Neural crest cell (in vitro differentiated cells): ENCODE measurements around the gene MEI4. TPM values are rescaled to one million over a fixed set of nuclear protein-coding genes. Genes with fewer than 3 reads are reported as not detected.
"Not testable (repeated sequence)": the region's sequence is repeated elsewhere in the genome, so short reads cannot be mapped to it uniquely, and the experiment has no call there.

Experiments used
- DNase-seq: peaks from one replicate; pipeline ENCODE4 v3.0.0; 2021; ENCODE audit warnings: low read depth, mixed read lengths, low spot score
- H3K27ac Mint-ChIP-seq: one replicate; pipeline ENCODE4 v1.8.0; 2021; ENCODE audit warnings: mild to moderate bottlenecking, mixed read lengths; ENCODE audit not compliant: unreplicated experiment
- H3K27me3 Mint-ChIP-seq: 2 replicates; pipeline ENCODE4 v1.8.0; 2021; ENCODE audit warnings: low read depth, mild to moderate bottlenecking, mixed read lengths
- H3K36me3 Mint-ChIP-seq: 2 replicates; pipeline ENCODE4 v1.8.0; 2021; ENCODE audit warnings: low read depth, mild to moderate bottlenecking, mixed read lengths
- H3K4me1 Mint-ChIP-seq: 2 replicates; pipeline ENCODE4 v1.8.0; 2021; ENCODE audit warnings: mixed read lengths
- H3K4me3 Mint-ChIP-seq: one replicate; pipeline ENCODE4 v1.8.0; 2021; ENCODE audit warnings: mild to moderate bottlenecking, mixed read lengths
- H3K9me3 Mint-ChIP-seq: 2 replicates; pipeline ENCODE4 v1.8.0; 2021; ENCODE audit warnings: mixed read lengths
- total RNA-seq: library from RNA; stranded (reverse); gene quantifications from 2 replicates; pipeline ENCODE4 v1.2.1, GENCODE V29; 2021
- TF ChIP-seq, protein P1 (sequence below): fragments of 200-600 bp; sonication (generic); conservative IDR thresholded peaks from 2 replicates; pipeline ENCODE4 v1.5.0; 2021; ENCODE audit warnings: antibody characterized with exemption, mild to moderate bottlenecking

MEI4 gene
- total RNA-seq, 1 donor from 2014 or later = 0.44 TPM

DNA sequence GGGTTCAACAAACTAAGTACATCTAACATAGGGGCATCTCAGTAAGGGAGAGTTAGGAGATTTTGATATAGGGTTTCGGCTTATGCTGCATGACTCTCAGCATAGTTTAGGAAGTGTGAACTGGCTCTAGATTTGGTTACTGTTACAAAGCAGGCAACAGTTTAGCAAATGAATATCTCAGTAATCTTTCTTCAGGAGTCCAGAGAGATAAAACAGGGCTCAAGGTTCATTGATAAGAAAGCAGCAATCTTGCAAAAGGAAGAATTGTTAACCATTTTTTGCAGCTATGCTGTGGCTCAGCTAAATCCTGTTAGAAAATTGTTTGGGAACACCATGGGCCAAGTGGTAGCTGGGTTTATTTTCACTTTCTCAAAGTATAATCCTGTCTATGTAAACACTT, 161.3 kb downstream of the MEI4 start:
- no peak for DNase-seq
- no peaks in the 10 kb centered on the region for H3K9me3 Mint-ChIP-seq
- no peak overlapping the region for H3K27ac Mint-ChIP-seq
- TF ChIP-seq, protein P1, sequence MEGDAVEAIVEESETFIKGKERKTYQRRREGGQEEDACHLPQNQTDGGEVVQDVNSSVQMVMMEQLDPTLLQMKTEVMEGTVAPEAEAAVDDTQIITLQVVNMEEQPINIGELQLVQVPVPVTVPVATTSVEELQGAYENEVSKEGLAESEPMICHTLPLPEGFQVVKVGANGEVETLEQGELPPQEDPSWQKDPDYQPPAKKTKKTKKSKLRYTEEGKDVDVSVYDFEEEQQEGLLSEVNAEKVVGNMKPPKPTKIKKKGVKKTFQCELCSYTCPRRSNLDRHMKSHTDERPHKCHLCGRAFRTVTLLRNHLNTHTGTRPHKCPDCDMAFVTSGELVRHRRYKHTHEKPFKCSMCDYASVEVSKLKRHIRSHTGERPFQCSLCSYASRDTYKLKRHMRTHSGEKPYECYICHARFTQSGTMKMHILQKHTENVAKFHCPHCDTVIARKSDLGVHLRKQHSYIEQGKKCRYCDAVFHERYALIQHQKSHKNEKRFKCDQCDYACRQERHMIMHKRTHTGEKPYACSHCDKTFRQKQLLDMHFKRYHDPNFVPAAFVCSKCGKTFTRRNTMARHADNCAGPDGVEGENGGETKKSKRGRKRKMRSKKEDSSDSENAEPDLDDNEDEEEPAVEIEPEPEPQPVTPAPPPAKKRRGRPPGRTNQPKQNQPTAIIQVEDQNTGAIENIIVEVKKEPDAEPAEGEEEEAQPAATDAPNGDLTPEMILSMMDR = no peak
- no peaks in the 10 kb centered on the region for H3K4me1 Mint-ChIP-seq
- no peak overlapping the region for H3K4me3 Mint-ChIP-seq
- H3K27me3 Mint-ChIP-seq = no peaks in the 10 kb centered on the region
- no peaks in the 10 kb centered on the region for H3K36me3 Mint-ChIP-seq

DNA sequence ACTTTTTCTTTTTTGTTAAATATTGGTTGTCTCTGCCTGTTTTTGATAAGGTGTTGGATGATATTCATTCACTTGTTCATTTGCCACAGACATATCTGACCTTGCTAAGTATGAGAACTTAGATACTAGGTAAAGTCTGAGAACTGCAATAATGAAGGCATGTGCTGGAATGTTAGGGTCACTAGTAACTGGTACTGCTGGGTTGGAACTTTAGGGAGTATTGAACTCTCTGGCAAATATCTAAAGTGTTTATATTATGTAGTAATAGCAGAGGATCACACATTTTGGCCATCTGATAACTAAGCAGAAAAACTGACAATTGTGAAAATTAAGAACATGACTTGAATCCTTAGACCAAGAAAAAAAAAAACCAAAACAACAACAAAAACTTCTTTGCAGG, 162.7 kb downstream of the MEI4 start:
- no peak for DNase-seq
- H3K4me3 Mint-ChIP-seq = no peak overlapping the region
- H3K27ac Mint-ChIP-seq = no peak overlapping the region
- TF ChIP-seq, protein P1 = no peak
- H3K36me3 Mint-ChIP-seq = no peaks in the 10 kb centered on the region
- H3K27me3 Mint-ChIP-seq = no peaks in the 10 kb centered on the region
- no peaks in the 10 kb centered on the region for H3K9me3 Mint-ChIP-seq
- no peaks in the 10 kb centered on the region for H3K4me1 Mint-ChIP-seq

DNA sequence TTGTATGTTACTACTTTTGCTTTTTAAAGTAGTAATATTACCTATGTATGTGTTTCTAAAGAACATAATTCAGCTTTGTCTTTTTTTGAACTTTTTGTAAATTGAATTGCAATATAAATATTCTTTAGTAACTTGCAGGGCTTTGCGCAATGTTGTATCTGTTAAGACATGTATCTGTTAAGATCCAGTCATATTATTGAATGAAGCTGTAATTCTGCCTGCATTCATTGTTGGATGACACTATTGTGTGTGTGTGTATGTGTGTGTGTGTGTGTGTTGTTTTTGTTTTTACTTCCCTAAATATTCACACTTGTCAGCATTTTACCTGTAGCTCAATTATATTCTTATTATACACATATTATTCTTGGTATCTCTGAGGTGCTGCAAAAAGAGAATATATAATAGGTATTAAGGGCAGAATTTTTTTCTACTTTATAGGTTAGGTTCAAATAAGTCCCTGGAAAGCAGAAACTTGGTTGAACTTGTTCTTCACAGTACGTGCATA, 164.0 kb downstream of the MEI4 start:
- no peaks in the 10 kb centered on the region for H3K4me1 Mint-ChIP-seq

DNA sequence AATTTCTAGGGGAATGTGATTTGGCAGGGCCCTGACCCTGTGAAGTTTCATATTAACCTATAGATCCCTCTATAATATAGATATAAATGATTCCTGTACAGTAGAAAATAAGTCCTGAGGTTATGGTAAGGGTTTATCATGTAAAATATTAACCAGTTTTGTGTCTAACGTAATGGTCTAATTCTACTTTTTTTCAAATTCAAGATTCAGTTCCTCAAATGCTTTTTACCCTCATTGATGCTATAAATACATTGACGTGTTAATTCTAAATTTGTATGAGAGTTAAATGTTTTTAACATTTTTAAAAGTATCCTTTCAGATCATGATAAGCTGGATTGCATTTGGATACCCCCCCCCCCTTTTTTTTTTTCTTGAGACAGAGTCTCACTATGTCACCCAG, 169.4 kb downstream of the MEI4 start:
- H3K27me3 Mint-ChIP-seq = no peaks in the 10 kb centered on the region

More for the DNA sequence above, 164.0 kb downstream of the MEI4 start:
- TF ChIP-seq, protein P1 = no peak
- Mint-ChIP-seq H3K27me3 (no peaks in the 10 kb centered on the region), H3K4me3 (no peak overlapping the region), H3K27ac (no peak overlapping the region), H3K9me3 (no peaks in the 10 kb centered on the region), H3K36me3 (no peaks in the 10 kb centered on the region)
- DNase-seq = no peak

DNA sequence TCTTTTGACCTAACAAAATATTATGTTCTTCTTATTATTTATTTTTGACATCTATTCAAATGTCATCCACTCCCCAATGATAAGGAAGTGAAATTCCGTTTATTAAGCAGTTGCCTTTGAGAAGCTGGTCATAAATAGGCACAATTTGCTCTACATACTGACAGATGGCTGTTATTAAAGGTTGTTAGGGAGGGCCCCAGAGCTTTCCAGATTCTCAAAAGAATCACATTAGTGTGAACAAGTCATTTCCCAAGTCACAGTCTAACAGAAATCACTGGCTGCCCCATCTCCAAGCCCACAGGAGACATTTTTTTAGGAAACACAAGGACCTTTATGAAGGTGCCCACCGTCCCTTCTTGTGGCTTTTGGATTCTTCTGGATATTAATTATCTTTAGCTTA, 172.4 kb downstream of the MEI4 start:
- Mint-ChIP-seq H3K9me3 (no peaks in the 10 kb centered on the region), H3K36me3 (no peaks in the 10 kb centered on the region), H3K27me3 (no peaks in the 10 kb centered on the region), H3K27ac (no peak overlapping the region), H3K4me1 (no peaks in the 10 kb centered on the region), H3K4me3 (no peak overlapping the region)
- DNase-seq = no peak
- TF ChIP-seq, protein P1 = no peak

More for the DNA sequence above, 169.4 kb downstream of the MEI4 start:
- Mint-ChIP-seq H3K36me3 (no peaks in the 10 kb centered on the region), H3K4me1 (no peaks in the 10 kb centered on the region), H3K27ac (no peak overlapping the region), H3K9me3 (no peaks in the 10 kb centered on the region), H3K4me3 (no peak overlapping the region)
- no peak for DNase-seq
- TF ChIP-seq, protein P1 = no peak

DNA sequence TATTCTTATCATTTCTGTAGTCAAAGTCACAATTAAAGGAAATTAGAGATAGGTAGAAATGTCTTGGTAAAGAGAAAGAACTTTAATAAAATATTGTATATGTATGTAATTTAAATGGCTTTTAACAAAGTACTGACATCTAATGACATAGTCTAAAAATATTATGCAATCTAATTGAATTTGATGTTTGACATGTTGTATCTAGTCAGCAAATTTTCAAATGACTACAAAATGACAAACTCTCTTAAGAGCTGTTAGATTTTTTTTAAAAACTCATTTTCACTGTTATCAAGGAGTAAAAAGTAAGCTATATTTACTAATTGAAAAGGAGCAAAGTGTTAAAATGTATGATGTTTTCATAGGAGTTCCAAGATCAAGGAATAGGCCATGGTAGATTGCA, 176.9 kb downstream of the MEI4 start:
- Mint-ChIP-seq H3K27ac (no peak overlapping the region), H3K36me3 (no peaks in the 10 kb centered on the region), H3K4me3 (no peak overlapping the region), H3K4me1 (no peaks in the 10 kb centered on the region), H3K9me3 (peaks cover 2% of the 10 kb centered on the region), H3K27me3 (no peaks in the 10 kb centered on the region)
- TF ChIP-seq, protein P1 = no peak
- no peak for DNase-seq

DNA sequence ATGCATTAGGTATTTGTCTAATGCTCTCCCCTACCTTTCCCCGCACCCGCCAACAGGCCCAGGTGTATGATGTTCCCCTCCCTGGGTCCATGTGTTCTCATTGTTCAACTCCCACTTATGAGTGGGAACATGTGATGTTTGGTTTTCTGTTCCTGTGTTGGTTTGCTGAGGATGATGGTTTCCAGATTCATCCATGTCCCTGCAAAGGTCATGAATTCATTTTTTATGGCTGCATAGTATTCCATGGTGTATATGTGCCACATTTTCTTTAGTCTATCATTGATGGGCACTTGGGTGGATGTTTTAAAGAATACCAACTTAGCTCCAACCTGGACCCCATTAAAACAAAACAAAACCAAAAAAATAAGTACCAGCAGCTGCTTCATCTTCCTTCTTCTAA, 180.9 kb downstream of the MEI4 start:
- not testable (repeated sequence) for H3K9me3 Mint-ChIP-seq, H3K36me3 Mint-ChIP-seq, H3K27ac Mint-ChIP-seq, H3K4me3 Mint-ChIP-seq, H3K27me3 Mint-ChIP-seq, H3K4me1 Mint-ChIP-seq, DNase-seq
